ENCODE measurements around the gene FXYD6.

- TF ChIP-seq CTCF (IDR thresholded peaks at IDR 0.05; ENCODE audit: low read length): no peak
- TF ChIP-seq EZH2 (optimal IDR thresholded peaks at IDR 0.05; ENCODE audit: low read depth, low read length): no peak
Measured at GRCh38 chr11:117918366-117919255, 42.2 kb upstream of the FXYD6 start.
